HCT116 (cell line): Measurements from ENCODE around the gene TCERG1L. TPM values are rescaled to one million over a fixed set of nuclear protein-coding genes. Genes with fewer than 3 reads are reported as not detected.

Experiments used
- ATAC-seq: fragments of 200-7000 bp; cut with Tn5 transposase; 2 replicates; pipeline ENCODE4 v1.9.1; 2020; ENCODE audit warnings: mild to moderate bottlenecking, moderate library complexity
- BruUV-seq: library from RNA; stranded (reverse); fragments of 400-500 nt; replicated peaks from 2 replicates; lab custom pipeline; 2021; lab: Mats Ljungman, UMichigan
- CTCF ChIA-PET: fragments of 300-600 bp; sonication (Branson Sonifier 250); formaldehyde crosslinking; loops from one replicate; lab custom pipeline; 2021; ENCODE audit warnings: antibody characterized with exemption; lab: Charles Lee
- POLR2A ChIA-PET: fragments of 300-600, 350-600 bp; sonication (Branson Sonifier 250); formaldehyde crosslinking; loops from one replicate; lab custom pipeline; 2021; ENCODE audit warnings: antibody characterized with exemption; lab: Charles Lee
- RAD21 ChIA-PET, 2 experiments: fragments of 300-600 bp; sonication (Branson Sonifier 250); formaldehyde crosslinking; loops; one replicate each; lab custom pipeline; 2023; ENCODE audit warnings: low total read pairs in 2 of 2; ENCODE audit not compliant: uncharacterized antibody in 2 of 2, unreplicated experiment in 2 of 2, low non-redundant PET in 1 of 2; lab: Charles Lee
- DNase-seq: peaks from one replicate; pipeline ENCODE4 v3.0.0-alpha.2; 2010; ENCODE audit warnings: low read depth, low spot score
- H2AFZ ChIP-seq: fragments of 200-600 bp; shearing (Covaris generic), sonication (generic); 2 replicates; pipeline ENCODE4 v1.6.1; 2017; ENCODE audit warnings: low read depth, mixed run types, mixed read lengths, antibody characterized with exemption, low read length; ENCODE audit not compliant: poor library complexity, severe bottlenecking
- H3K27ac ChIP-seq: 2 replicates; pipeline ENCODE4 v1.5.1; 2012; ENCODE audit warnings: low read depth, low read length
- H3K27me3 ChIP-seq: fragments of 200-600 bp; sonication (generic); 2 replicates; pipeline ENCODE4 v1.6.1; 2016; ENCODE audit warnings: mixed run types, low read length, mixed read lengths; ENCODE audit not compliant: insufficient read depth
- H3K36me3 ChIP-seq, 2 experiments: fragments of 200-500 bp in 1 of 2; fragments of 200-600 bp in 1 of 2; sonication (Bioruptor generic) in 1 of 2; sonication (generic) in 1 of 2; 2 replicates each; pipeline versions ENCODE4 v1.5.1 to v1.6.1; 2014 to 2016; ENCODE audit warnings: low read length in 2 of 2, inconsistent platforms in 1 of 2, mixed read lengths in 1 of 2, mixed run types in 1 of 2; ENCODE audit not compliant: insufficient read depth in 2 of 2, control insufficient read depth in 1 of 2
- H3K4me1 ChIP-seq, 2 experiments: fragments of 200-600 bp in 1 of 2; sonication (generic) in 1 of 2; 2 replicates each; pipeline versions ENCODE4 v1.5.1 to v1.6.1; 2012 to 2017; ENCODE audit warnings: low read length in 2 of 2, inconsistent platforms in 1 of 2, mild to moderate bottlenecking in 1 of 2, mixed read lengths in 1 of 2, mixed run types in 1 of 2, moderate library complexity in 1 of 2; ENCODE audit not compliant: insufficient read depth in 2 of 2, control insufficient read depth in 1 of 2
- H3K4me2 ChIP-seq: fragments of 200-600 bp; sonication (generic); 2 replicates; pipeline ENCODE4 v1.6.1; 2017; ENCODE audit warnings: mixed run types, low read length, mixed read lengths
- H3K4me3 ChIP-seq, 2 experiments: fragments of 200-600 bp in 1 of 2; sonication (generic) in 1 of 2; replicated peaks in 1 of 2; 2 replicates each; pipeline ENCODE4 v1.5.1; 2011 to 2016; ENCODE audit warnings: low read length in 2 of 2, control low read depth in 1 of 2, low read depth in 1 of 2, mild to moderate bottlenecking in 1 of 2, mixed read lengths in 1 of 2, mixed run types in 1 of 2
- H3K79me2 ChIP-seq: fragments of 200-600 bp; sonication (generic); 2 replicates; pipeline ENCODE4 v1.6.1; 2017; ENCODE audit warnings: mild to moderate bottlenecking, mixed run types, low read length, moderate library complexity, mixed read lengths; ENCODE audit not compliant: insufficient read depth
- H3K9ac ChIP-seq: fragments of 200-600 bp; sonication (generic); 2 replicates; pipeline ENCODE4 v1.6.1; 2016; ENCODE audit warnings: low read length, mixed read lengths
- H3K9me2 ChIP-seq: fragments of 200-600 bp; sonication (generic), shearing (Covaris generic); 2 replicates; pipeline ENCODE4 v1.6.1; 2017; ENCODE audit warnings: mixed run types, mild to moderate bottlenecking, moderate library complexity; ENCODE audit not compliant: insufficient read depth
- H3K9me3 ChIP-seq, 2 experiments: fragments of 200-500 bp in 1 of 2; fragments of 200-600 bp in 1 of 2; sonication (Bioruptor generic) in 1 of 2; sonication (generic) in 1 of 2; 2 replicates each; pipeline ENCODE4 v1.6.1; 2014 to 2017; ENCODE audit warnings: low read length in 2 of 2, mixed read lengths in 2 of 2, inconsistent platforms in 1 of 2, low read depth in 1 of 2, mild to moderate bottlenecking in 1 of 2, mixed run types in 1 of 2, moderate library complexity in 1 of 2; ENCODE audit not compliant: control insufficient read depth in 1 of 2, insufficient read depth in 1 of 2
- H4K20me1 ChIP-seq: fragments of 200-600 bp; sonication (generic), shearing (Covaris generic); 2 replicates; pipeline ENCODE4 v1.6.1; 2017; ENCODE audit warnings: mixed run types, mild to moderate bottlenecking, moderate library complexity; ENCODE audit not compliant: insufficient read depth
- CEBPB ChIP-seq: IDR thresholded peaks from 2 replicates; pipeline ENCODE4 v1.6.1; 2012; ENCODE audit warnings: low read depth
- EZH2phosphoT487 ChIP-seq: fragments of 200-600 bp; IDR thresholded peaks from 2 replicates; pipeline ENCODE4 v1.6.1; 2018; ENCODE audit warnings: antibody characterized with exemption, borderline replicate concordance
- FOSL1 ChIP-seq: IDR thresholded peaks from 2 replicates; pipeline ENCODE4 v1.6.1; 2012; ENCODE audit warnings: low read depth
- JUND ChIP-seq: IDR thresholded peaks from 2 replicates; pipeline ENCODE4 v1.6.1; 2012
- MAX ChIP-seq: IDR thresholded peaks from 2 replicates; pipeline ENCODE4 v1.6.1; 2012
- POLR2A ChIP-seq: IDR thresholded peaks from 2 replicates; pipeline ENCODE4 v1.7.0; 2011; ENCODE audit warnings: borderline replicate concordance; ENCODE audit not compliant: insufficient read depth, insufficient read length; ENCODE audit errors: extremely low read depth
- SP1 ChIP-seq: IDR thresholded peaks from 2 replicates; pipeline ENCODE4 v1.6.1; 2012; ENCODE audit warnings: low read depth
- SRF ChIP-seq: IDR thresholded peaks from 2 replicates; pipeline ENCODE4 v1.6.1; 2012; ENCODE audit warnings: low read depth
- YY1 ChIP-seq: IDR thresholded peaks from 2 replicates; pipeline ENCODE4 v1.6.1; 2011; ENCODE audit warnings: low read length, low read depth, moderate library complexity, mild to moderate bottlenecking; ENCODE audit not compliant: insufficient replicate concordance; ENCODE audit errors: extremely low read depth
- ZBTB33 ChIP-seq: IDR thresholded peaks from 2 replicates; pipeline ENCODE4 v1.6.1; 2011; ENCODE audit warnings: mild to moderate bottlenecking, low read length, moderate library complexity; ENCODE audit not compliant: insufficient replicate concordance; ENCODE audit errors: extremely low read depth
- ZNF274 ChIP-seq: fragments of 200-500 bp; sonication (Bioruptor generic); IDR thresholded peaks from 2 replicates; pipeline ENCODE4 v1.6.1; 2014; ENCODE audit warnings: mild to moderate bottlenecking, low read depth, low read length, inconsistent platforms
- intact Hi-C: fragments of 100-400 bp; cut with micrococcal nuclease; formaldehyde crosslinking; loops from 2 replicates; pipeline ENCODE4 v1.10.0; 2022
- total RNA-seq: library from RNA; stranded (reverse); gene quantifications from one replicate; pipeline ENCODE4 v1.2.1, GENCODE V29; 2021; ENCODE audit not compliant: unreplicated experiment

The TCERG1L gene
- total RNA-seq, 1 experiment from 2014 or later = not detected

GRCh38 chr10:131121511-131122035 is 189.9 kb downstream of the TCERG1L start:
- ChIA-PET CTCF (no interaction called here), RAD21 (no interaction called here), POLR2A (no interaction called here)
- H3K4me1 ChIP-seq = no peaks in the 10 kb centered on the region
- H3K9me3 ChIP-seq = no peaks in the 10 kb centered on the region
- H3K79me2 ChIP-seq = no peaks in the 10 kb centered on the region
- H3K36me3 ChIP-seq = no peaks in the 10 kb centered on the region
- H3K4me3 ChIP-seq = no peak overlapping the region
- H3K9ac ChIP-seq = no peak overlapping the region
- no peak for TF ChIP-seq POLR2A
- no peak for TF ChIP-seq CEBPB
- no peak for TF ChIP-seq SP1
- no peak for TF ChIP-seq ZNF274
- TF ChIP-seq ZBTB33 = no peak
- no peak for TF ChIP-seq SRF
- no peak for TF ChIP-seq YY1
- no peak for TF ChIP-seq EZH2phosphoT487
- no peak for TF ChIP-seq FOSL1
- TF ChIP-seq JUND = no peak
- TF ChIP-seq MAX = no peak
- no peaks in the 10 kb centered on the region for H4K20me1 ChIP-seq
- H3K27me3 ChIP-seq = no peaks in the 10 kb centered on the region
- ATAC-seq = no peak
- no peak overlapping the region for H2AFZ ChIP-seq
- H3K4me2 ChIP-seq = no peak overlapping the region
- no peak overlapping the region for H3K27ac ChIP-seq
- no peak for DNase-seq
- BruUV-seq = no TSS peak
- no peaks in the 10 kb centered on the region for H3K9me2 ChIP-seq
- intact Hi-C loops = no loop called here
